Measurements from ENCODE around the gene ERAP2.

DNA sequence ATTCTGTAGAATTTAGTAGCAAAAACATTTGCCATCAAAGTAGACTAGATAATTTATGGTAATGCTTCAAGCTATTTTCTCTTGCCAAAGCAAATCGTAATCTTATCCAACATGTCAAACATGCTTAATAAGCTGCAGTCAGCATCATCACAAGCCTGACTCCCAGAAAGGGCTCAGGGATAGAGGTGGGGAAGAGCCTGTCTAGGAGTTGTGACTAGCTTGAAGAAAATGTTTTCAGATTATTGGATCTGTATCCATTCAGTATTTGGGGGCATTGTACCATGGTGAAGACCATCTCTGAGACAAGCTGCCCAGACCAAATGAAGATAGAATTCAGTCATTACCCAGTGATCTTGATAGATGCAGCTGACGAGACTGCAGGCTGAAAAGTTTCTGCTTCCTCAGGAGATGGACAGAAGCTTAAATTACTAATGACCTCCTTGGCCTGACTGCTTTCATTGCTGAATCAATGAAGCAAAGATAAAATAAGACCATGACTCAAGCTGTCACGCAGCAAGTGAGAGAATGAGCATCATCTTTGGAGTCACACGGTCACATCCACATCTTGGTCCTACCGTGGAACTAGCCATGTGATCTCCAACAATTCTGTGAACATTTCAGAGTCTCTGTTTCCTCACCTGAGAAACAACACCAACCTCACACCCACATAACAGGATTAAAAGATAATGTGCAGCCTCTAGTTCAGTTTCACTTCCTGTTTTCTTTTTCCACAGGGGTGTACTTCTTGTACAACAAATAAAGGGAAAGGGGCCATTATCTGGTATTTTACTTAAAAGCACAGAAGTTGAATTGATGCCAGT, 9.4 kb downstream of the ERAP2 start:
- TF ChIP-seq, protein P1, sequence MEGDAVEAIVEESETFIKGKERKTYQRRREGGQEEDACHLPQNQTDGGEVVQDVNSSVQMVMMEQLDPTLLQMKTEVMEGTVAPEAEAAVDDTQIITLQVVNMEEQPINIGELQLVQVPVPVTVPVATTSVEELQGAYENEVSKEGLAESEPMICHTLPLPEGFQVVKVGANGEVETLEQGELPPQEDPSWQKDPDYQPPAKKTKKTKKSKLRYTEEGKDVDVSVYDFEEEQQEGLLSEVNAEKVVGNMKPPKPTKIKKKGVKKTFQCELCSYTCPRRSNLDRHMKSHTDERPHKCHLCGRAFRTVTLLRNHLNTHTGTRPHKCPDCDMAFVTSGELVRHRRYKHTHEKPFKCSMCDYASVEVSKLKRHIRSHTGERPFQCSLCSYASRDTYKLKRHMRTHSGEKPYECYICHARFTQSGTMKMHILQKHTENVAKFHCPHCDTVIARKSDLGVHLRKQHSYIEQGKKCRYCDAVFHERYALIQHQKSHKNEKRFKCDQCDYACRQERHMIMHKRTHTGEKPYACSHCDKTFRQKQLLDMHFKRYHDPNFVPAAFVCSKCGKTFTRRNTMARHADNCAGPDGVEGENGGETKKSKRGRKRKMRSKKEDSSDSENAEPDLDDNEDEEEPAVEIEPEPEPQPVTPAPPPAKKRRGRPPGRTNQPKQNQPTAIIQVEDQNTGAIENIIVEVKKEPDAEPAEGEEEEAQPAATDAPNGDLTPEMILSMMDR (IDR thresholded peaks at IDR 0.05; ENCODE audit: low read length), result no peak
- TF ChIP-seq EZH2 (optimal IDR thresholded peaks at IDR 0.05; ENCODE audit: low read depth, low read length), result no peak
